PC-9 (cell line): ENCODE measurements around the gene WASF1. TPM values are rescaled to one million over a fixed set of nuclear protein-coding genes. Genes with fewer than 3 reads are reported as not detected.

Experiments used
- BruUV-seq: library from RNA; stranded (reverse); fragments of 400-500 nt; replicated peaks from 2 replicates; lab custom pipeline; 2021; lab: Mats Ljungman, UMichigan
- CTCF ChIA-PET: fragments of 300-600 bp; sonication (Branson Sonifier 250); formaldehyde crosslinking; loops from one replicate; lab custom pipeline; 2022; ENCODE audit warnings: antibody characterized with exemption; lab: Charles Lee
- POLR2A ChIA-PET: fragments of 300-600 bp; sonication (Branson Sonifier 250); formaldehyde crosslinking; loops from one replicate; lab custom pipeline; 2022; ENCODE audit warnings: antibody characterized with exemption; ENCODE audit not compliant: unreplicated experiment; lab: Charles Lee
- DNase-seq, 2 experiments: peaks; one replicate each; pipeline versions ENCODE4 v3.0.0 to v3.0.0-alpha.2; 2015 to 2022; ENCODE audit warnings: mixed read lengths in 1 of 2
- H2AFZ ChIP-seq: fragments of 200-600 bp; sonication (generic); 2 replicates; pipeline ENCODE4 v1.8.1; 2017; ENCODE audit warnings: antibody characterized with exemption
- H3F3A ChIP-seq: fragments of 200-600 bp; sonication (generic); 2 replicates; pipeline ENCODE4 v1.8.1; 2017; ENCODE audit warnings: antibody characterized with exemption, mild to moderate bottlenecking, low read depth; ENCODE audit not compliant: insufficient read depth
- H3K27ac ChIP-seq: fragments of 200-600 bp; sonication (generic); 2 replicates; pipeline ENCODE4 v1.6.1; 2016; ENCODE audit warnings: mixed run types
- H3K27me3 ChIP-seq: fragments of 200-600 bp; sonication (generic); 2 replicates; pipeline ENCODE4 v1.6.1; 2016; ENCODE audit warnings: low read depth, mixed run types; ENCODE audit not compliant: insufficient read depth
- H3K36me3 ChIP-seq: fragments of 200-600 bp; sonication (generic); 2 replicates; pipeline ENCODE4 v1.6.1; 2016; ENCODE audit warnings: low read depth, mixed run types
- H3K4me1 ChIP-seq: fragments of 200-600 bp; sonication (generic); replicated peaks from 2 replicates; pipeline ENCODE4 v1.6.1; 2016; ENCODE audit warnings: mixed run types; ENCODE audit not compliant: insufficient read depth
- H3K4me2 ChIP-seq: fragments of 200-600 bp; sonication (generic); 2 replicates; pipeline ENCODE4 v1.6.1; 2017; ENCODE audit warnings: mixed run types
- H3K4me3 ChIP-seq: fragments of 200-600 bp; sonication (generic); 2 replicates; pipeline ENCODE4 v1.6.1; 2016; ENCODE audit warnings: mixed run types
- H3K79me2 ChIP-seq: fragments of 200-600 bp; sonication (generic); 2 replicates; pipeline ENCODE4 v1.6.1; 2017; ENCODE audit warnings: low read depth, mixed run types
- H3K9me2 ChIP-seq: fragments of 200-600 bp; sonication (generic); 2 replicates; pipeline ENCODE4 v1.8.1; 2017; ENCODE audit warnings: mild to moderate bottlenecking; ENCODE audit not compliant: insufficient read depth
- H3K9me3 ChIP-seq: fragments of 200-600 bp; sonication (generic); 2 replicates; pipeline ENCODE4 v1.8.1; 2016; ENCODE audit warnings: low read depth; ENCODE audit not compliant: insufficient read depth
- H4K20me1 ChIP-seq: fragments of 200-600 bp; sonication (generic); 2 replicates; pipeline ENCODE4 v1.8.1; 2017; ENCODE audit not compliant: insufficient read depth
- EZH2 ChIP-seq: fragments of 200-600 bp; sonication (generic); IDR thresholded peaks from 2 replicates; pipeline ENCODE4 v1.8.0; 2017; ENCODE audit warnings: antibody characterized with exemption, low read depth
- intact Hi-C: fragments of 100-400 bp; cut with micrococcal nuclease; formaldehyde crosslinking; loops from one replicate; pipeline ENCODE4 v1.10.0; 2022; ENCODE audit not compliant: unreplicated experiment
- total RNA-seq: library from RNA; stranded (reverse); gene quantifications from 2 replicates; pipeline ENCODE4 v1.2.3, GENCODE V29; 2021
- TF ChIP-seq, protein P1 (sequence below): fragments of 200-600 bp; sonication (generic); conservative IDR thresholded peaks from 2 replicates; pipeline ENCODE4 v1.6.1; 2017; ENCODE audit warnings: mixed run types, antibody characterized with exemption, mild to moderate bottlenecking, moderate library complexity

The WASF1 gene
- total RNA-seq, 1 experiment from 2014 or later: 17.0 TPM

- no peak overlapping the region for H3K4me3 ChIP-seq
- no peak for DNase-seq
- H3K36me3 ChIP-seq: no peaks in the 10 kb centered on the region
- H3K27ac ChIP-seq: no peak overlapping the region
- H2AFZ ChIP-seq: no peak overlapping the region
- POLR2A ChIA-PET: no interaction called here
- H3K4me2 ChIP-seq: no peak overlapping the region
- no peaks in the 10 kb centered on the region for H3K9me3 ChIP-seq
- H3K79me2 ChIP-seq: no peaks in the 10 kb centered on the region
- TF ChIP-seq, protein P1, sequence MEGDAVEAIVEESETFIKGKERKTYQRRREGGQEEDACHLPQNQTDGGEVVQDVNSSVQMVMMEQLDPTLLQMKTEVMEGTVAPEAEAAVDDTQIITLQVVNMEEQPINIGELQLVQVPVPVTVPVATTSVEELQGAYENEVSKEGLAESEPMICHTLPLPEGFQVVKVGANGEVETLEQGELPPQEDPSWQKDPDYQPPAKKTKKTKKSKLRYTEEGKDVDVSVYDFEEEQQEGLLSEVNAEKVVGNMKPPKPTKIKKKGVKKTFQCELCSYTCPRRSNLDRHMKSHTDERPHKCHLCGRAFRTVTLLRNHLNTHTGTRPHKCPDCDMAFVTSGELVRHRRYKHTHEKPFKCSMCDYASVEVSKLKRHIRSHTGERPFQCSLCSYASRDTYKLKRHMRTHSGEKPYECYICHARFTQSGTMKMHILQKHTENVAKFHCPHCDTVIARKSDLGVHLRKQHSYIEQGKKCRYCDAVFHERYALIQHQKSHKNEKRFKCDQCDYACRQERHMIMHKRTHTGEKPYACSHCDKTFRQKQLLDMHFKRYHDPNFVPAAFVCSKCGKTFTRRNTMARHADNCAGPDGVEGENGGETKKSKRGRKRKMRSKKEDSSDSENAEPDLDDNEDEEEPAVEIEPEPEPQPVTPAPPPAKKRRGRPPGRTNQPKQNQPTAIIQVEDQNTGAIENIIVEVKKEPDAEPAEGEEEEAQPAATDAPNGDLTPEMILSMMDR: no peak
- no peak for TF ChIP-seq EZH2
- intact Hi-C loops: no loop called here
- H3F3A ChIP-seq: no peaks in the 10 kb centered on the region
- H4K20me1 ChIP-seq: no peaks in the 10 kb centered on the region
- peaks cover 17% of the 10 kb centered on the region; the same call in 1 of the 2 replicates for H3K27me3 ChIP-seq
- H3K9me2 ChIP-seq: no peaks in the 10 kb centered on the region
- no TSS peak for BruUV-seq
- CTCF ChIA-PET: no interaction called here
- H3K4me1 ChIP-seq: no peaks in the 10 kb centered on the region
These were observed 115.7 kb downstream of the WASF1 start for GRCh38 chr6:110063594-110064263.

GRCh38 chr6:110055387-110055735 is 124.1 kb downstream of the WASF1 start:
- intact Hi-C loops: loop anchor here (10.0 kb wide), 1 partner anchor 671 kb away; the partner anchor contains the start of gene CD164
- no peaks in the 10 kb centered on the region for H3K79me2 ChIP-seq
- no peak overlapping the region for H3K4me2 ChIP-seq
- ChIA-PET CTCF (no interaction called here), POLR2A (no interaction called here)
- no peak overlapping the region for H3K4me3 ChIP-seq
- H3K9me3 ChIP-seq: no peaks in the 10 kb centered on the region
- H3K9me2 ChIP-seq: no peaks in the 10 kb centered on the region
- peaks cover 10% of the 10 kb centered on the region; the same call in 1 of the 2 replicates for H3K27me3 ChIP-seq
- no peaks in the 10 kb centered on the region for H3F3A ChIP-seq
- no peaks in the 10 kb centered on the region for H3K4me1 ChIP-seq
- no peak for DNase-seq
- no TSS peak for BruUV-seq
- TF ChIP-seq EZH2: no peak
- TF ChIP-seq, protein P1: no peak
- H4K20me1 ChIP-seq: no peaks in the 10 kb centered on the region
- H2AFZ ChIP-seq: no peak overlapping the region
- H3K36me3 ChIP-seq: no peaks in the 10 kb centered on the region
- no peak overlapping the region for H3K27ac ChIP-seq

GRCh38 chr6:110054664-110055386 is 124.6 kb downstream of the WASF1 start:
- intact Hi-C loops: loop anchor here (5.0 to 10.0 kb wide), 3 partner anchors 337 to 868 kb away; partner anchors contain the start of gene CD164
- Histone ChIP-seq H3K9me2 (no peaks in the 10 kb centered on the region), H4K20me1 (no peaks in the 10 kb centered on the region), H3K9me3 (no peaks in the 10 kb centered on the region), H2AFZ (no peak overlapping the region), H3K27me3 (peaks cover 15% of the 10 kb centered on the region; the same call in 1 of the 2 replicates), H3K4me2 (no peak overlapping the region), H3K79me2 (no peaks in the 10 kb centered on the region), H3F3A (no peaks in the 10 kb centered on the region), H3K27ac (no peak overlapping the region), H3K4me3 (no peak overlapping the region), H3K4me1 (no peaks in the 10 kb centered on the region), H3K36me3 (no peaks in the 10 kb centered on the region)
- POLR2A ChIA-PET: no interaction called here
- no TSS peak for BruUV-seq
- CTCF ChIA-PET: no interaction called here
- TF ChIP-seq, protein P1: no peak
- no peak for TF ChIP-seq EZH2
- no peak for DNase-seq
